HL-60 (cell line): Measurements from ENCODE around the gene CORO1C.

ENCODE experiments used
- CTCF ChIP-seq: IDR thresholded peaks from one replicate; pipeline ENCODE4 v1.5.1; 2011; ENCODE audit warnings: low read length, control low read depth, inconsistent platforms; ENCODE audit not compliant: insufficient read depth
- GABPA ChIP-seq: IDR thresholded peaks from 2 replicates; pipeline ENCODE4 v1.6.1; 2012; ENCODE audit warnings: low read depth
- POLR2AphosphoS5 ChIP-seq: IDR thresholded peaks from 2 replicates; pipeline ENCODE4 v1.6.1; 2012; ENCODE audit warnings: low read depth

- no peak for TF ChIP-seq CTCF
- TF ChIP-seq POLR2AphosphoS5 = no peak
- no peak for TF ChIP-seq GABPA
These were observed 24.2 kb upstream of the CORO1C start for GRCh38 chr12:108755481-108755880.
